HG02981 (cell line): ENCODE results near the gene RPRD2.

Experiments
- ATAC-seq: cut with Tn5 transposase; IDR thresholded peaks from one replicate; pipeline ENCODE4 v1.9.1; 2021; ENCODE audit warnings: mild to moderate bottlenecking, moderate library complexity; ENCODE audit not compliant: unreplicated experiment

The RPRD2 gene

DNA sequence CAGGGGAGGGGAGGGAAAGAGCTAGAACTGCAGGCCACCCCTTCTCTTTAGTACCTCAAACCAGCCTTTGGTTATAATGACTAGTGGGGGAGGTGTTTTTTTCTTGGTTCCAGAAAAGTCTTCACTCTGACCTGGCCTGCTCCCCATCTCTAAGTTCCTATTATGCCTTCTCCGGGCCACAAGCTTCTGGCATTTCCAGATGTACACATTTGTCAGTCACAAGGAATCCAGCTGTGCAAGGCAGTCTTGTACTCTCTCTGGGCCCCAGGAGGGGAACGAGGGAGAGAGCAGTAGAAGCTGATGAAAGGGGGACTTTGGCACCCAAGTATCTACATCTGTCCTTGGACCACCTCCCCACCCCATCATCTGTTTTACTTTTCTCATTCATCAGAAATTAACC, 148.9 kb downstream of the RPRD2 start:
- no peak for ATAC-seq

- ATAC-seq = no peak
These were observed 149.4 kb downstream of the RPRD2 start for GRCh38 chr1:150513351-150513791.

DNA sequence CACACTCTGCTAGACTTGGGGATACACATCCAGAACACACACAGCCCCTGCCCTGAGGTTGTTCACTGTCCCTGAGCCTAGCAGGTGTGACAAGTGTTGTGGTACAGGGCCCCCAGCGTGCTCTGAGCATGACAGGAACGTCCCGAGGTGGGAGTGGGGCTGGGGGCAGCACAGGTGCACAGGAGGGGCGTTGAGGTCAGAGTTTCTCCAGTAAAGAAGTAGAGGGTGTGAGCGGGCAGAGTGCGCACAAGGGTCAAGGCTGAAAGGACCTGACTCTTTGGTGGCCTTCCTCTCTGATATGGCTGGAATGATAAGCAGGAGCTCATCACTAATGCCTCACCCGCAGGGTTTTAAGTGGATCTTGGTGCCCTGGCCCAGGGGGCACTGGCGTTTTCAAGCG, 150.3 kb downstream of the RPRD2 start:
- ATAC-seq = no peak

- no peak for ATAC-seq
These were observed 151.0 kb downstream of the RPRD2 start for GRCh38 chr1:150514913-150515327.

- ATAC-seq = peak; percentile 96
These were observed 151.5 kb downstream of the RPRD2 start, which contains the start of gene FALEC for GRCh38 chr1:150515328-150516049. TSS of gene FALEC (plus strand) at chr1:150515752.

DNA sequence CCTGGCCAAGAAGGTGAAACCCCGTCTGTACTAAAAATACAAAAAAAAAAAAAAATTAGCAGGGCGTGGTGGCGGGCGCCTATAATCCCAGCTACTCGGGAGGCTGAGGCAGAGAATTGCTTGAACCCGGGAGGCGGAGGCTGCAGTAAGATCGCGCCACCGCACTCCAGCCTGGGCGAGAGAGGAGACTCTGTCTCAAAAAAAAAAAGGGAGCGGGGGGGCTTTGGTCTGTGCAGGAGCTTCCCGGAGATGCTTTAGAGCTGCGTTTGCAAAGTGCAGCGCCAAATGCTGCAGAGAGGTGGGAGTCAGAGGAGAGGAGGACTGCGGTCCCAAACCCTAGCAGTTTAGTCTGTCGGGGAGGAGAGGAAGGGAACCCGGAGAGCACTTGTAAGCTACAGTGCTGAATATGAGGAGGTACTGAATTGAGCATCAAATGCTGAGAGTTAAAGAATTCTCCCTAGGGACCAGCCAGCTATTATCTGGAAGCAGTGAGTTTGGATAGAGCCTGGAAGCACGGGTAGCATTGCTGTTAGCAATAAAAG, 152.2 kb downstream of the RPRD2 start:
- ATAC-seq = no peak

GRCh38 chr1:150516616-150517015, 152.7 kb downstream of the RPRD2 start:
- no peak for ATAC-seq

DNA sequence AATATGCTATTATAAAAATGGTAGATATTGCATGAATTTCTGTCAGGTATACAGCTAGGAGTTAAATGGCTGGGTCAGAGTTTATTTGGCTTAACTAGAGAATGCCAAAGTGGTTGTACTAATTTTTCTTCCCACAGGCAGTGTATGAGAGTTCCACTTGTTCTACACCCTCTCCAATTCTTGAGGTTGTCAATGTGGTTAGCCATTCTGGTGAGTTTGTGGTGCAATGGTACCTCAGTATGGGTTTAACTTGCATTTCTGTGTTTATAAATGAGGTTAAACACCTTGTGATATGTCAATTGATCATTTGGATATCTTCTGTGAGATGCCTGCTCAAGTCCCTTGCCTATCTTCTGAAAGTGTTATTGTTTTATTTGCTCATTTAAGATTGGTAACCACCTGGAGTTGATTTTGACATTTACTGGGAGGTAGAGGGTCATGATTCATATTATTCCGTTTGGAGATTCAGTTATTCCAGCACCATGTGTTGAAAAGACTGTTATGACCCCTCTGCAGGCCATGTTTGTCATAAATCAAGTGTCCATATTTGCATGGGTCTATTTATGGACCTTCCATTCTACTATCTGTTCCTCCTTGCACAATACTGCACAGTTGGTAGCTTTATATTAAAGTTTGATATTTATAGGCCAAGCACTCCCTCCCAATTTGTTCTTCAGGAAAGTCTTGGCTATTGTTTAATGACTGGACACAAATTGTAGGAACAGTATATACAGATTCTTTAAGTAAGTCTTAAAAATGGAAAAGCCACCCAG, 157.4 kb downstream of the RPRD2 start:
- ATAC-seq = no peak

GRCh38 chr1:150525348-150525747, 161.4 kb downstream of the RPRD2 start:
- no peak for ATAC-seq
